ENCODE data around the gene FCRL3.

Gene FCRL3

GRCh38 chr1:157682710-157683437 lies 17.7 kb downstream of the FCRL3 start:
- DNase-seq (ENCODE audit: low spot score): no peak

GRCh38 chr1:157678721-157679120 lies 21.8 kb downstream of the FCRL3 start:
- no peak for DNase-seq (ENCODE audit: low spot score)

GRCh38 chr1:157673008-157673407 lies 27.6 kb downstream of the FCRL3 start:
- no peak for DNase-seq (ENCODE audit: low spot score)

GRCh38 chr1:157671895-157672294 lies 28.7 kb downstream of the FCRL3 start:
- DNase-seq (ENCODE audit: low spot score): no peak

GRCh38 chr1:157659576-157660247 lies 40.9 kb downstream of the FCRL3 start:
- DNase-seq (ENCODE audit: low spot score): no peak

GRCh38 chr1:157658571-157658970 lies 42.0 kb downstream of the FCRL3 start:
- DNase-seq (ENCODE audit: low spot score): no peak

- DNase-seq (ENCODE audit: low spot score): no peak
These were observed 47.1 kb downstream of the FCRL3 start for GRCh38 chr1:157653494-157653873.

GRCh38 chr1:157652859-157653493 lies 47.6 kb downstream of the FCRL3 start:
- DNase-seq (ENCODE audit: low spot score): no peak

GRCh38 chr1:157648317-157648716 lies 52.3 kb downstream of the FCRL3 start:
- DNase-seq (ENCODE audit: low spot score): no peak

- DNase-seq (ENCODE audit: low spot score): no peak
These were observed 54.4 kb downstream of the FCRL3 start for GRCh38 chr1:157646144-157646543.

- no peak for DNase-seq (ENCODE audit: low spot score)
These were observed 59.4 kb downstream of the FCRL3 start for GRCh38 chr1:157641177-157641576.

GRCh38 chr1:157639800-157640199 lies 60.8 kb downstream of the FCRL3 start:
- no peak for DNase-seq (ENCODE audit: low spot score)

- no peak for DNase-seq (ENCODE audit: low spot score)
These were observed 71.8 kb downstream of the FCRL3 start for GRCh38 chr1:157628773-157629172.
